ENCODE data around the gene KCNH6.

DNA sequence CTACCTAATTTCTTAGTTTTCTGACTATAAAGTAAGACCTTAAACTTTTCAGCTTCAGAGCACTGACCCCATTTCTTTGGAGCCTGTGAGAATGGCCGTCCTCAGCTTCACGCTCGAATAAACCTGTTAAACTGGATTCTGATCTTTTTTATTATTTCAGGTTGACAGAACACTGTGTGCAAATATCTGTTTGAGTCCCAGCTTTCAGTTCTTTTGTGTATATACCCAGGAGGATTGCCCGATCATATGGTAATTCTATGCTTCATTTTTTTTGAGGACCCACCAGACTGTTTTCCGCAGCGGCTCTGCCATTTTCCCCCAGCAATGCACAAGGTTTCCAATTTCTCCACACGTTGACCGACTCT lies 19.8 kb upstream of the KCNH6 start:
- TF ChIP-seq, protein P1, sequence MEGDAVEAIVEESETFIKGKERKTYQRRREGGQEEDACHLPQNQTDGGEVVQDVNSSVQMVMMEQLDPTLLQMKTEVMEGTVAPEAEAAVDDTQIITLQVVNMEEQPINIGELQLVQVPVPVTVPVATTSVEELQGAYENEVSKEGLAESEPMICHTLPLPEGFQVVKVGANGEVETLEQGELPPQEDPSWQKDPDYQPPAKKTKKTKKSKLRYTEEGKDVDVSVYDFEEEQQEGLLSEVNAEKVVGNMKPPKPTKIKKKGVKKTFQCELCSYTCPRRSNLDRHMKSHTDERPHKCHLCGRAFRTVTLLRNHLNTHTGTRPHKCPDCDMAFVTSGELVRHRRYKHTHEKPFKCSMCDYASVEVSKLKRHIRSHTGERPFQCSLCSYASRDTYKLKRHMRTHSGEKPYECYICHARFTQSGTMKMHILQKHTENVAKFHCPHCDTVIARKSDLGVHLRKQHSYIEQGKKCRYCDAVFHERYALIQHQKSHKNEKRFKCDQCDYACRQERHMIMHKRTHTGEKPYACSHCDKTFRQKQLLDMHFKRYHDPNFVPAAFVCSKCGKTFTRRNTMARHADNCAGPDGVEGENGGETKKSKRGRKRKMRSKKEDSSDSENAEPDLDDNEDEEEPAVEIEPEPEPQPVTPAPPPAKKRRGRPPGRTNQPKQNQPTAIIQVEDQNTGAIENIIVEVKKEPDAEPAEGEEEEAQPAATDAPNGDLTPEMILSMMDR (IDR thresholded peaks at IDR 0.05; ENCODE audit: low read length), result no peak
- no peak for TF ChIP-seq EZH2phosphoT487 (IDR thresholded peaks at IDR 0.05; ENCODE audit: low read length)
- no peak for TF ChIP-seq EZH2 (optimal IDR thresholded peaks at IDR 0.05; ENCODE audit: low read depth, low read length)
